HepG2 (cell line): ENCODE measurements around the gene KRTAP5-10. TPM values are rescaled to one million over a fixed set of nuclear protein-coding genes. Genes with fewer than 3 reads are reported as not detected.
"Not testable (repeated sequence)": the region's sequence is repeated elsewhere in the genome, so short reads cannot be mapped to it uniquely, and the experiment has no call there.

ENCODE experiments used
- ATAC-seq: fragments of 200-7000 bp; cut with Tn5 transposase; 3 replicates; pipeline ENCODE4 v1.9.1; 2020; ENCODE audit warnings: mild to moderate bottlenecking, moderate library complexity
- BruUV-seq: library from RNA; stranded (reverse); fragments of 400-500 nt; replicated peaks from 2 replicates; lab custom pipeline; 2021; lab: Mats Ljungman, UMichigan
- CTCF ChIA-PET: fragments of 300-600 bp; formaldehyde crosslinking; extraction: SDS; loops from one replicate; lab custom pipeline; 2021; ENCODE audit warnings: low total read pairs, inconsistent platforms, low intra/inter-chr PET ratio; lab: Yijun Ruan, JAX
- POLR2A ChIA-PET: fragments of 350-600 bp; sonication (Branson Sonifier 250); formaldehyde crosslinking; loops from one replicate; lab custom pipeline; 2020; ENCODE audit warnings: antibody characterized with exemption, inconsistent platforms; lab: Yijun Ruan, JAX
- DNase-seq: peaks from one replicate; pipeline ENCODE4 v3.0.0-alpha.2; 2015; ENCODE audit warnings: low spot score
- FAIRE-seq: peaks from 3 replicates; lab custom pipeline; 2011; peaks lifted over from hg19 to GRCh38; lab: Jason Lieb, UNC
- H2AFZ ChIP-seq: one replicate; pipeline ENCODE4 v1.6.1; 2011; ENCODE audit warnings: low read length, inconsistent platforms
- H3K27ac ChIP-seq: fragments of 300-600 bp; 3 replicates; pipeline ENCODE4 v1.8.0; 2011; ENCODE audit warnings: mixed run types, mild to moderate bottlenecking, mixed read lengths, low read length, inconsistent platforms; ENCODE audit not compliant: insufficient read depth; ENCODE audit errors: extremely low read length
- H3K27me3 ChIP-seq, 2 experiments: fragments of 200-600 bp in 1 of 2; 2 replicates in 1 of 2; 3 replicates in 1 of 2; pipeline versions ENCODE4 v1.6.0 to v1.8.0; 2011; ENCODE audit warnings: low read length in 2 of 2, mild to moderate bottlenecking in 2 of 2, moderate library complexity in 2 of 2, inconsistent platforms in 1 of 2; ENCODE audit not compliant: insufficient read depth in 2 of 2, control insufficient read depth in 1 of 2
- H3K36me3 ChIP-seq, 2 experiments: fragments of 200-600 bp in 1 of 2; replicated peaks in 1 of 2; 2 replicates in 1 of 2; 3 replicates in 1 of 2; pipeline versions ENCODE4 v1.5.1 to v1.8.0; 2011; ENCODE audit warnings: low read length in 2 of 2, inconsistent platforms in 1 of 2; ENCODE audit not compliant: insufficient read depth in 2 of 2, control insufficient read depth in 1 of 2
- H3K4me1 ChIP-seq: 2 replicates; pipeline ENCODE4 v1.5.1; 2012; ENCODE audit warnings: low read length, inconsistent platforms; ENCODE audit not compliant: insufficient read depth
- H3K4me2 ChIP-seq: 2 replicates; pipeline ENCODE4 v1.6.0; 2011; ENCODE audit warnings: low read depth, low read length, inconsistent platforms
- H3K4me3 ChIP-seq, 3 experiments: fragments of 200-600 bp in 1 of 3; sonication (generic), shearing (Covaris generic) in 1 of 3; replicated peaks in 1 of 3; 2 replicates each; pipeline ENCODE4 v1.5.1; 2011 to 2016; ENCODE audit warnings: low read length in 3 of 3, inconsistent platforms in 2 of 3, low read depth in 2 of 3, mild to moderate bottlenecking in 2 of 3, control low read depth in 1 of 3, mixed read lengths in 1 of 3; ENCODE audit not compliant: insufficient read depth in 1 of 3
- H3K79me2 ChIP-seq: one replicate; pipeline ENCODE4 v1.6.1; 2011; ENCODE audit warnings: low read length, inconsistent platforms; ENCODE audit not compliant: insufficient read depth
- H3K9ac ChIP-seq: 2 replicates; pipeline ENCODE4 v1.6.0; 2011; ENCODE audit warnings: mild to moderate bottlenecking, low read depth, low read length, inconsistent platforms; ENCODE audit not compliant: insufficient read depth
- H3K9me3 ChIP-seq: 2 replicates; pipeline ENCODE4 v1.5.1; 2012; ENCODE audit warnings: mild to moderate bottlenecking, low read length
- H4K20me1 ChIP-seq: 2 replicates; pipeline ENCODE4 v1.6.0; 2011; ENCODE audit warnings: inconsistent platforms, mild to moderate bottlenecking, low read length, moderate library complexity; ENCODE audit not compliant: insufficient read depth
- WGBS: methylation state at CpG from one replicate; pipeline ENCODE4 v1.1.6; 2017; ENCODE audit warnings: low lambda C conversion rate; 5-methylcytosine and 5-hydroxymethylcytosine counted together
- in situ Hi-C: cut with HindIII; loops from 2 replicates; pipeline ENCODE4 v1.10.0; 2017; ENCODE audit warnings: low pct_unique_long_range_greater_than_20kb; ENCODE audit not compliant: extremely low pct_ligation_motif_present
- intact Hi-C: fragments of 100-400 bp; cut with micrococcal nuclease; formaldehyde crosslinking; loops from one replicate; pipeline ENCODE4 v1.10.0; 2022; ENCODE audit not compliant: unreplicated experiment
- polyA plus RNA-seq, 8 experiments: library from polyadenylated mRNA; depleted of rRNA in 3 of 8; stranded (reverse) in 7 of 8; unstranded in 1 of 8; fragments of >200 nt; fragmentation: Illumina TruSeq in 4 of 8; extraction: Trizol in 4 of 8; gene quantifications; 2 replicates each; pipeline versions ENCODE4 v1.2.1 to v1.2.3, GENCODE V29; 2011 to 2016; ENCODE audit warnings: low read depth in 4 of 8, missing spikeins in 1 of 8, mixed read lengths in 1 of 8; ENCODE audit not compliant: insufficient read depth in 1 of 8
- total RNA-seq, 5 experiments: library from RNA; depleted of rRNA; stranded (reverse); fragments of >200 nt; fragmentation: Illumina TruSeq; extraction: Trizol; gene quantifications; 2 replicates each; pipeline ENCODE4 v1.2.3, GENCODE V29; 2016; ENCODE audit warnings: low read depth in 1 of 5

Gene KRTAP5-10
- total and polyA plus RNA-seq, 2 of the 13 experiments (the other 11 are each of a cell fraction or from before 2014, with no cell fraction given): not detected

GRCh38 chr11:71607520-71608216, 42.3 kb downstream of the KRTAP5-10 start:
- H2AFZ ChIP-seq, POLR2A ChIA-PET, H3K4me1 ChIP-seq, H3K4me2 ChIP-seq, H3K4me3 ChIP-seq, H3K27ac ChIP-seq, H3K27me3 ChIP-seq, H3K79me2 ChIP-seq, ATAC-seq, H3K36me3 ChIP-seq, FAIRE-seq, DNase-seq, CTCF ChIA-PET, BruUV-seq, in situ Hi-C loops, H3K9ac ChIP-seq, intact Hi-C loops, H4K20me1 ChIP-seq, H3K9me3 ChIP-seq: not testable (repeated sequence)
- 72% methylated on average over 12 of the region's 59 CpGs for WGBS

DNA sequence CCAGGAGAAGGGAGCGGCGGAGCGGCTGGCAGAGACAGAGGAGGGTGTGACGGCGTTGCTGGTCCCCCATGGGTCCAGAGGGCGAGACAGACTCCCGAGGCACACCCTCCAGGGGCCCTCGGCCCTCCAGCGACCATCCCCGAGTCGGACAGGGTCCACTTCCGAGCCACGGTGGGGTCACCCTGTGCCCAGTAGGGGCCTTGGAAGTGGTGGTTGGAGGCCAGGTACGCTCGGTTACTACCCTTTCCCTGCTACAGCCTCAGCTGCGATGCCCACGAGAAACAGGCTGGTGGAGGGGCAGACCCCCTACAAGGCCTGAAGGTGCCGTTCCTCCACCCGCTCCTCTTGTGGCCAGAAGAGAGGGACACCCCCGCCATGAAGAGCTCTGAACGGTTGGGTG, 42.9 kb downstream of the KRTAP5-10 start:
- H3K27me3 ChIP-seq, BruUV-seq, DNase-seq, intact Hi-C loops, H3K27ac ChIP-seq, H3K36me3 ChIP-seq, in situ Hi-C loops, H3K9me3 ChIP-seq, H2AFZ ChIP-seq, H3K4me2 ChIP-seq, FAIRE-seq, H3K9ac ChIP-seq, CTCF ChIA-PET, H4K20me1 ChIP-seq, POLR2A ChIA-PET, ATAC-seq, H3K79me2 ChIP-seq, H3K4me3 ChIP-seq: not testable (repeated sequence)
- WGBS: 46% methylated on average over 4 of the region's 21 CpGs
- peaks cover 13% of the 10 kb centered on the region for H3K4me1 ChIP-seq
